Measurements from ENCODE around the gene PDZD4. TPM values are rescaled to one million over a fixed set of nuclear protein-coding genes. Genes with fewer than 3 reads are reported as not detected.

Gene PDZD4
- total RNA-seq, 2 experiments from 2014 or later: not detected

DNA sequence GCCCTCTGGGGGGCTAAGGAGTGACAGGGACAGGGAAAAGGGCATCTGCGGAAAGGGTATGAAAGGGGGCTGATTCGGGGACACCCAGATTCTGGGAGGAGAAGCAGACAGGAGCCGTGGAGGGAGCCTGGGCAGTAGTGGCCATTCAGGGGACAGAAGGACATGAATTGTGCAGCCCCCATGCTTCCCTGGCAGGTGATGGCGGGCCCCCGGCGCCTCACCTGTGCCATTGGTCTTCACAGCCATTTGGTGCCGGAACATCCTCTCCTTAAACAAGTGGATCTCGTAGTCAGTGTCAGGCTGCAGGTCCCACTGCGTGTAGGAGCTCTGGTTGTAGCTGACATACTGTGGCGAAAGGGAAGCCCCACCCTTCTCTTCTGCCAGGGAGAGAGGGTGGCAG is 33.8 kb upstream of the PDZD4 start:
- H3K9me3 ChIP-seq (ENCODE audit: low read length): no peaks in the 10 kb centered on the region
- ChIA-PET POLR2A (no interaction called here), CTCF (ENCODE audit: unreplicated experiment) (no interaction called here)
- H3K4me3 ChIP-seq (ENCODE audit: low read depth, low read length, poor library complexity, severe bottlenecking): no peak overlapping the region
- no peaks in the 10 kb centered on the region for H3K9me2 ChIP-seq (ENCODE audit: insufficient read depth, low read length)
- TF ChIP-seq, protein P1, sequence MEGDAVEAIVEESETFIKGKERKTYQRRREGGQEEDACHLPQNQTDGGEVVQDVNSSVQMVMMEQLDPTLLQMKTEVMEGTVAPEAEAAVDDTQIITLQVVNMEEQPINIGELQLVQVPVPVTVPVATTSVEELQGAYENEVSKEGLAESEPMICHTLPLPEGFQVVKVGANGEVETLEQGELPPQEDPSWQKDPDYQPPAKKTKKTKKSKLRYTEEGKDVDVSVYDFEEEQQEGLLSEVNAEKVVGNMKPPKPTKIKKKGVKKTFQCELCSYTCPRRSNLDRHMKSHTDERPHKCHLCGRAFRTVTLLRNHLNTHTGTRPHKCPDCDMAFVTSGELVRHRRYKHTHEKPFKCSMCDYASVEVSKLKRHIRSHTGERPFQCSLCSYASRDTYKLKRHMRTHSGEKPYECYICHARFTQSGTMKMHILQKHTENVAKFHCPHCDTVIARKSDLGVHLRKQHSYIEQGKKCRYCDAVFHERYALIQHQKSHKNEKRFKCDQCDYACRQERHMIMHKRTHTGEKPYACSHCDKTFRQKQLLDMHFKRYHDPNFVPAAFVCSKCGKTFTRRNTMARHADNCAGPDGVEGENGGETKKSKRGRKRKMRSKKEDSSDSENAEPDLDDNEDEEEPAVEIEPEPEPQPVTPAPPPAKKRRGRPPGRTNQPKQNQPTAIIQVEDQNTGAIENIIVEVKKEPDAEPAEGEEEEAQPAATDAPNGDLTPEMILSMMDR (conservative IDR thresholded peaks at IDR 0.05; ENCODE audit: low read length): no peak
- TF ChIP-seq EZH2phosphoT487 (IDR thresholded peaks at IDR 0.05; ENCODE audit: borderline replicate concordance, low read depth, low read length): no peak
- no peaks in the 10 kb centered on the region for H3K36me3 ChIP-seq (ENCODE audit: insufficient read depth, low read length)
- BruUV-seq (replicated peaks): no TSS peak
- no peak overlapping the region for H3K27ac ChIP-seq (ENCODE audit: low read depth, low read length, poor library complexity, severe bottlenecking)
- no peaks in the 10 kb centered on the region for H3K79me2 ChIP-seq (ENCODE audit: insufficient read depth, low read depth, low read length)
- intact Hi-C loops (cut with micrococcal nuclease; ENCODE audit: unreplicated experiment): no loop called here
- no peak for DNase-seq (ENCODE audit: low spot score)
- H2AFZ ChIP-seq (ENCODE audit: low read length): no peak overlapping the region
- H3K4me1 ChIP-seq (ENCODE audit: insufficient read depth, low read length, poor library complexity, severe bottlenecking): no peaks in the 10 kb centered on the region
- H4K20me1 ChIP-seq (ENCODE audit: insufficient read depth, low read length): no peaks in the 10 kb centered on the region
- no peak overlapping the region for H3K4me2 ChIP-seq (ENCODE audit: low read length)

DNA sequence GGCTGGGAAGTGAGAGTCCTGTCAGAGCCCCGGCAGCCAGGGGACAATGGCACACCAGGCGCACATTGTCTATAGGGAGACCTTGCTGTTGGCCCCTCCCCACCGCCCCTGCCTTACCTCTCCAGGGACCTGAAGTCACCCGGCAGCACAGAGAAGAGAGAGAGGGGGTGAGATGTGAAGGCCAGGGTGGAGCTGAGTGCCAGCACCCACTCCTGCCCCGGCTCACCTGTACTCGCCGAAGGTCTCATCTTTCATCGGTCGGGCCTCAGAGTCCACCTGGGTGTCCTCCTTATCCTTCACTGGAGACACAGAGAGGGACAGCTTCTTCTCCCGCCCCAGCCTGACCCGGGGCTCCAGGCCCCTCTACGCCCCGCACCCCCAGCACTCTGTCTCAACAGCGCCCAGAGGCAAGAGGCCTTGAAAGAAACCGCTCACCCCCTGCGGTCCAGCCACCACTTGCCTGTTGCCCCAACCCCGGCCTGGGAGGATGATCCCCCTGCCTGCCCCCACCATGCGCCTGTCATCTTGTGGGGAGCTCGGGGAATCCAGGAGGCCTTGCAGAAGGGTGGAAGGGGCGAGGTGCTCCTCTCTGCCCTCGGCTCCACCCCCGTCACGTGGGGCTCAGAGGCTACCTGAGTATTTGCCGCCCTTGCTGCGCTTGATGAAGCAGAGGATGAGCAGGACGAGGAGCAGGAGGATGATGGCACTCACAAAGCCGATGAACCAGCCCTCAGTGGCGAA is 33.1 kb upstream of the PDZD4 start:
- BruUV-seq (replicated peaks): no TSS peak
- TF ChIP-seq EZH2phosphoT487 (IDR thresholded peaks at IDR 0.05; ENCODE audit: borderline replicate concordance, low read depth, low read length): no peak
- TF ChIP-seq, protein P1 (conservative IDR thresholded peaks at IDR 0.05; ENCODE audit: low read length): no peak
- Histone ChIP-seq H3K79me2 (ENCODE audit: insufficient read depth, low read depth, low read length) (no peaks in the 10 kb centered on the region), H2AFZ (ENCODE audit: low read length) (no peak overlapping the region), H3K4me2 (ENCODE audit: low read length) (no peak overlapping the region), H3K4me1 (ENCODE audit: insufficient read depth, low read length, poor library complexity, severe bottlenecking) (no peaks in the 10 kb centered on the region), H3K9me2 (ENCODE audit: insufficient read depth, low read length) (no peaks in the 10 kb centered on the region), H3K27ac (ENCODE audit: low read depth, low read length, poor library complexity, severe bottlenecking) (no peak overlapping the region), H3K36me3 (ENCODE audit: insufficient read depth, low read length) (no peaks in the 10 kb centered on the region), H4K20me1 (ENCODE audit: insufficient read depth, low read length) (no peaks in the 10 kb centered on the region), H3K4me3 (ENCODE audit: low read depth, low read length, poor library complexity, severe bottlenecking) (no peak overlapping the region), H3K9me3 (ENCODE audit: low read length) (no peaks in the 10 kb centered on the region)
- POLR2A ChIA-PET: no interaction called here
- CTCF ChIA-PET (ENCODE audit: unreplicated experiment): no interaction called here
- intact Hi-C loops (cut with micrococcal nuclease; ENCODE audit: unreplicated experiment): no loop called here
- no peak for DNase-seq (ENCODE audit: low spot score)

DNA sequence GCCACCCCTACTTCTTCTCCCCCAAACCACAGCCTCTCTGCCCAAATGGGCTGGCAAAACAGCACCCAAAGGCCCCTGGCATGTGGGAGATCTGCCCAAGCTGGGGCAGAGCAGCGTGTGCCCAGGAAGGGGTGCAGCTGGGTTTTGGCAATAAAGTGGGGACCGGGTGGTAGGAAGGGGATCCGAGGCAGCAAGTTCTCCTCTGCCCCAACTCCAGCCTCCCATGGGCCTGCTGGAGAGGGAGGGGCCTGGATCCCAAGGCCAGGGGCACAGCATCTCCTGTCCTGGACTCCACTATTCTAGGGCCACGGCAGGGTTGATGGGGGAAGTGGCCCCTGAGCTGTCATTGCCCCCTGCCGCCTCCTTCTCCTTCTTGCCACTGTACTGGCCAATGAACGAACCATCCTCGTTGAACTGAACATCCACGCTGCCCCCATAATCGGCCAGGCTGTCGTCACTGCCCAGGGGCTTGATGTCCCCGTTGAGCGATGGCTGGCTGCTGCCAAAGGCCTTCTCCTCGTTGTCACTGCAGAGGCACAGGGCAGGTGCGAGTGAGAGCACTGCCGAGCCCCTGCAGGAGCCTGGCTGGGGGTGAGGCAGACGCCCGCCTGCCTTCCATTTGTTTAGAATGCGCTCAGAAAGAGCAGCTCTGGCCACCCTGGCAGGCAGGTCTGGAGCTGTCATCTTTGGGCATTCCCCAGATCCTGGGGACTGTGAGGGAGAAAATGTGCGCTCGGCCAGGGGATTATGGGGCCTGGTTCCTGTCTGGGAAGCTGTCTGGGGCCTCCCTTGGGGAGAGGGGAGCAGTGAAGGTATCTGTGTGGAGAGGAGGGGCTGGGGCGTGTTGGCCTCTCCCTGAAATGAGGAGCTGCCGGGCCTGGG is 32.3 kb upstream of the PDZD4 start:
- H3K36me3 ChIP-seq (ENCODE audit: insufficient read depth, low read length): no peaks in the 10 kb centered on the region
- BruUV-seq (replicated peaks): no TSS peak
- DNase-seq (ENCODE audit: low spot score): no peak
- POLR2A ChIA-PET: no interaction called here
- H3K9me2 ChIP-seq (ENCODE audit: insufficient read depth, low read length): no peaks in the 10 kb centered on the region
- CTCF ChIA-PET (ENCODE audit: unreplicated experiment): no interaction called here
- H4K20me1 ChIP-seq (ENCODE audit: insufficient read depth, low read length): no peaks in the 10 kb centered on the region
- H2AFZ ChIP-seq (ENCODE audit: low read length): no peak overlapping the region
- H3K4me2 ChIP-seq (ENCODE audit: low read length): no peak overlapping the region
- H3K27ac ChIP-seq (ENCODE audit: low read depth, low read length, poor library complexity, severe bottlenecking): no peak overlapping the region
- H3K9me3 ChIP-seq (ENCODE audit: low read length): no peaks in the 10 kb centered on the region
- H3K4me1 ChIP-seq (ENCODE audit: insufficient read depth, low read length, poor library complexity, severe bottlenecking): no peaks in the 10 kb centered on the region
- TF ChIP-seq EZH2phosphoT487 (IDR thresholded peaks at IDR 0.05; ENCODE audit: borderline replicate concordance, low read depth, low read length): no peak
- TF ChIP-seq, protein P1 (conservative IDR thresholded peaks at IDR 0.05; ENCODE audit: low read length): no peak
- no peaks in the 10 kb centered on the region for H3K79me2 ChIP-seq (ENCODE audit: insufficient read depth, low read depth, low read length)
- intact Hi-C loops (cut with micrococcal nuclease; ENCODE audit: unreplicated experiment): no loop called here
- no peak overlapping the region for H3K4me3 ChIP-seq (ENCODE audit: low read depth, low read length, poor library complexity, severe bottlenecking)

All from OCI-LY7 (cell line).